ELF-1 (cell line): ENCODE data around the gene GALNT2.

ENCODE experiments used
- DNase-seq: peaks from one replicate; pipeline ENCODE4 v3.0.0-alpha.2; 2016; ENCODE audit warnings: low read depth, low spot score

GALNT2 gene

GRCh38 chr1:230066466-230067404 lies at the start of gene GALNT2:
TSS of gene GALNT2 (plus strand) at chr1:230067238. CDS start at chr1:230067281, 43 bp downstream.
- DNase-seq: peak; percentile 85

GRCh38 chr1:230020451-230020850 lies 46.6 kb upstream of the GALNT2 start:
- DNase-seq: no peak

GRCh38 chr1:230022666-230023380 lies 44.2 kb upstream of the GALNT2 start:
- DNase-seq: no peak

GRCh38 chr1:230025686-230026085 lies 41.4 kb upstream of the GALNT2 start:
- no peak for DNase-seq

GRCh38 chr1:230026139-230026538 lies 40.9 kb upstream of the GALNT2 start:
- no peak for DNase-seq

- no peak for DNase-seq
Observed at GRCh38 chr1:230026572-230026971, 40.5 kb upstream of the GALNT2 start.

- DNase-seq: no peak
Observed at GRCh38 chr1:230028602-230029223, 38.3 kb upstream of the GALNT2 start.

GRCh38 chr1:230029244-230029941 lies 37.6 kb upstream of the GALNT2 start:
- DNase-seq: no peak

- DNase-seq: no peak
Observed at GRCh38 chr1:230030122-230030821, 36.8 kb upstream of the GALNT2 start.

GRCh38 chr1:230031131-230031530 lies 35.9 kb upstream of the GALNT2 start:
- no peak for DNase-seq

GRCh38 chr1:230032516-230033281 lies 34.3 kb upstream of the GALNT2 start:
- no peak for DNase-seq

GRCh38 chr1:230037261-230037660 lies 29.8 kb upstream of the GALNT2 start:
- no peak for DNase-seq

- DNase-seq: no peak
Observed at GRCh38 chr1:230040440-230040839, 26.6 kb upstream of the GALNT2 start.

- no peak for DNase-seq
Observed at GRCh38 chr1:230043081-230043480, 24.0 kb upstream of the GALNT2 start.

- DNase-seq: no peak
Observed at GRCh38 chr1:230044729-230045128, 22.3 kb upstream of the GALNT2 start.

- DNase-seq: peak; percentile 86
Observed at GRCh38 chr1:230047114-230047865, 19.7 kb upstream of the GALNT2 start.

- DNase-seq: no peak
Observed at GRCh38 chr1:230048322-230048721, 18.7 kb upstream of the GALNT2 start.

- no peak for DNase-seq
Observed at GRCh38 chr1:230048922-230049321, 18.1 kb upstream of the GALNT2 start.

GRCh38 chr1:230049731-230050130 lies 17.3 kb upstream of the GALNT2 start:
- no peak for DNase-seq
